GM21423 (cell line): Measurements from ENCODE around the gene ERICH6.
A peak's percentile ranks its signal among the peaks of the same experiment; 100 is the strongest.

Source experiments
- ATAC-seq: cut with Tn5 transposase; IDR thresholded peaks from one replicate; pipeline ENCODE4 v1.9.1; 2021; ENCODE audit warnings: mild to moderate bottlenecking, moderate library complexity; ENCODE audit not compliant: unreplicated experiment

ERICH6 gene

DNA sequence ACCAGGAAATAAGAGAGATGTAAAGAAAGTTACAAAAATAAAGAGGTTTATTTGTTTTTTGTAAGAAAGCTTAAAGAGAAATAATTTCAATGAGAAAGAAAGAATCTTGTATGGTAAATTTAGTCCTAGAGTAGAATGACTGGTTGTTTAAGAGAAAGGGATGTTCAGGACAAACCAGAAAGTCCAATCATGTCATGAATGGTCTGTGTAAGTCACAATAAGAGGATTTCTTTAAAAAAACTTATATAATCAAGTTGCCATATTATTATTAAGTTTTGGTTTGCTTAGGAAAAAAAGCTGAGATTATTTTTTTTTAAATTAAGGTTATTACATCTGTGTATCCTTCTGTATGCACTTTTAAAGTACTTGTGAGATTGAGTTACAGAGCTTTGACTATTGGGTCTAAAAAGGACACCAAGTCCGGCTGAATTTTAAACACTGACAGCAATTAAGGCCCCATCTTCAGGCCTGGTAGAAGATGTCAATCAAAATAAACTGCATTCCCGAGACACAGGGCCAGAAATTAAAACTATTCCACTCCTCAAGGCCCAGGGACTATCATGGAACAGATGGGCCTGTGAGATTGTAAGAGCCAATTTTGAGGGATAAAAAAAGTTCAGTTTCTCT, 12.2 kb downstream of the ERICH6 start:
- no peak for ATAC-seq

DNA sequence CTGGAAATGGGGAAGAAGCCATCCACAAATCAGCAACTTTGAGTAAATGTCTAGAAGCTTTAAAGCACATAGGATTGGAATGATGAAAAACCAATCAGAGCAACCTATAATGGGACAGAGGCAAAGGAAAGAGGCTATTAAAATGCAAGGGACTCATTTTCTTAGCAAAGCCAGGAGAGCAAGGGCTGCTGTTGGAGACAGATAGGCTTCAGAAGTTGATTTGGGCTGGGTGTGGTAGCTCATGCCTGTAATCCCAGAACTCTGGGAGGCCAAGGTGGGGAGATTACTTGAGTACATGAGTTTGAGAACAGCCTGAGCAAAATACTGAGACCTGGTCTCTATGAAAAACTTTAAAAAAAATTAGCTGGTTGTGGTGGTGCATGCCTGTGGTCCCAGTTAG, 16.1 kb downstream of the ERICH6 start:
- ATAC-seq, result no peak

DNA sequence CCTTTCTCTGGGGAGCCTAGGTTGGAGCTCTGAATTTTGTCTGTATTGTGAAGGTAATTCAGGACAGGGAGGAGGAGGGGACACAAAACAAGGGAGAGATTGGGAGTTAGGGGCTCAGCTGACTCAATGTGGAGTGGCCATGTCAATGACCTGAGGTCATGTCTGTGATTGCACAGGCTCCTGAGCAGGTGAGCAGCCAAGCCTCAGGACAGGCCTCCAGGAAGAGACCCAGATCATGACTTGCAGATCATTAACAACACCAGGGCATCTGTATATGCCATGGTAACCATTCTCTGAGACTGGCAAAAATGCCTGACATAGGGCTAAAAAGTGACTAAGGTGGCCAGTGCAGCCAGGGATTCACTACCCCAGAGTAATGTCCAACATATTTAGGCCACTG, 20.9 kb downstream of the ERICH6 start:
- ATAC-seq, result no peak

DNA sequence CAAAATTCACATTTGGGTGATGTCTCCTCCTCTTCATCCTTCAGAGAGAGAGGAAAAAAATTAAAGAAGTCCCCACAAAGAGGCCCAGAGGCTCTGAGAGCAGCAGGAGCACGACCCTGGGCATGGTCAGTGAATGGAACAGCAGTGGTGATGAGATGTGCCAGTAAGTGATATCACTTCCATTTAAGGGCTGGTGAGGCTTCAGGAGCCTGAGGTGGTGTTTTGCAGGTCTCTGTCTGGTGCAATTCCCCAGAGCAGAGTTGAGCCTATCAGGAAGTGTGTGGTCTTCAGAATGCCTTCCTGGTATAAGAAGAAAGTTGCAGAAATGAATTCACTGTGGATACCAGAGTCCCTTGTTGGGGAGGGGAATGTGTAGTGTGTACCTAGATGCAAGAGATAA, 21.4 kb downstream of the ERICH6 start:
- no peak for ATAC-seq

DNA sequence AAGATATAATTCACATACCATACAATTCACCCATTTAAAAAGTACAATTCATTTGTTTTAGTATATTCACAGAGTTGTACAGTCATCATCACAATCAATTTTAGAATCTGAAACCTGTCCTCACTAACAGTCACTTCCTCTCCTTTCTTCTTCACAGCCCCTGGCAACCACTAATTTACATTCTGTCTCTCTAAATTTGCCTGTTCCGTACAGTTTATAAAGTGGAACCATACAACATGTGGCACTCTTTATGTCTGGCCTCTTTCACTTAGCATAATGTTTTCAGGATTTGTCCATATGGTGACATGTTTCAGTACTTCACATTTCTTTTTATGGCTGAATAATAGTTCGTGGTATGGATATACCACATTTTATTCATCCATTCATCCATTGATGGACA, 22.7 kb downstream of the ERICH6 start:
- ATAC-seq, result peak; percentile 96

DNA sequence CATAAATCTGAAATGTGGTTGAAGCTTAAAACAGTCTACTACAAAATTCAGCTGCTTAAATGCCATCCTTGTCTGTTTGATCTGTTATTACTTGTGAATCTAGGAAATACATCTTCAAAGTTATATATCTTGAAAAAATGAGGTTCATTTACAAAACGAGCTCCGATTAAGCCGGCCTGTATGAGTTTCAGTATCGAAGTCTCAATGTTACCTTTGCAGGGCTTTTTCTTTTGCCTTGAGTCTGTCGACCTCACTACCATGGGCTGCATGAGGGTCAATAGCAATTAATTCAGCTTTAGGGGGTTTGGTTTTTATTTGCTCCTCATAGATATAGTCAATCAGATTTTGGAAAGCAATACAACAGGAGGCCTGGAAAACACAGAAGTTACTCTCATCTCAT, 23.2 kb downstream of the ERICH6 start:
- no peak for ATAC-seq

DNA sequence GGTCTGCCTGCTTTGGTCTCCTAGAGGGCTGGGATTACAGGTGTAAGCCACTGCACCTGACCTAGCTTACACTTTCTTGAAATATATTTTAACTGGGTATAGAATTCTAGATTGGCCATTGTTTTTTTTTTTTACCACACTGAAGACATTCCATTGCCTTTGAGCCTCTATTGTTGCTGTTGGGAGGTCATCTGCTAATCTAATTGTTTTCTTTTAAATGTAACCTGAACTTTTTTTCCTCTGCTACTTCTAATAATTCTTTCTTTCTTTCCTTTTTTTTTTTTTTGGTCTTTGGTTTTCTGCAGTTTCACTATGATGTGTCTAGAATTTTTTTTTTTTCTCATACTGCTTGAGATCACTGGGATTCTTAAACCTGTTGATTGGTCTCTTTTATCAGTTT, 28.1 kb downstream of the ERICH6 start:
- ATAC-seq, result no peak

DNA sequence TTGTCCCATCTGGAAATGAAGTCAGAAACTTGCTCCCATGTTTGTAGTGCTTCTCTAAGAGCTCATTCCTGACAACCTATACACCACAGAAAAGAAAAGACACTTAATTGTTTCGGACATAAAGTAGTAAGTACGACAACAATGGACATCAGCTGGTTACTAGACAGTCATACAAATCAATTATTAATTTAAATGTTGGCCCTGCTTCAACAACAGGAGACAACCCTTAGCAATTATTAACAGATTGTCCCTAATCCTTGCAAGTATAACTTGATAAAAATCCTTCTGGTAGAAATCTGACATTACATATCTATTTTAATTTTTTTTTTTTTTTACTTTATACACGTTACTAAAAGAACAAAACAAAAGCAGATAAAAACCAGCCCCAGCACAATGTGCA, 29.8 kb downstream of the ERICH6 start:
- no peak for ATAC-seq

DNA sequence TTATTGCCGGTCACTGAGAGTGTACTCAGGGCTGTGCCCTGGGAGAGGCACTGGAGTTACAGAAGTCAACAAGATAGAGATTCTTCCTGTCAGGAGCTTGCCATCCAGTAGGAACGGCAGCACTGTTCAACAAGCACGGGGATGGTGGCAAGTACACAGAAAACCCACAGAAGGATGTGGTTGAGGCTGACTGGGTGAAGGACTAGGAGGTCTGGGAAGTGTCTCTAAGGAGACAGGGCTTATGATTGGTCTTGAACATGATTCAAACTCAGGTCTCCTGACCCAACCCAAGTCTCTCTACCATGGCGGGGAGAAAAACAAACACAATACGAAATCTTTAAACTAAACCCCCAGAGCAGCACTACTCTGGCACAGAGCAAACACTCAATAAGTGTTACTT, 37.6 kb downstream of the ERICH6 start:
- ATAC-seq, result no peak

DNA sequence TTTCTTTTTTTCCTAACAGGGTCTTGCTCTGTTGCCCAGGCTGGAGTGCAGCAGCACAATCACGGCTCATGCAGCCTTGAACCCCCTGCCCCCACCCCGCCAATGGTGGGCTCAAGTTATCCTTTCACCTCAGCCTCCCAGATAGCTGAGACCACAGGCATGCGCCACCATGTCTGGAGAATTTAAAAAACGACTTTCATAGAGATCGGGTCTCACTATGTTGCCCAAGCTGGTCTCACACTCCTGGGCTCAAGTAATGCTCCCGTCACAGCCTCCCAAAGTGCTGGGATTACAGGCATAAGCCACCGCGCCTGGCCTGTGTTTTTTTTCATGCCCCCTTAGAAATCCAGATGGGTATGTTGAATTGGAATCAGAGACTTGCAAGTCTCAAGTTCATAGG, 40.3 kb downstream of the ERICH6 start:
- ATAC-seq, result no peak

DNA sequence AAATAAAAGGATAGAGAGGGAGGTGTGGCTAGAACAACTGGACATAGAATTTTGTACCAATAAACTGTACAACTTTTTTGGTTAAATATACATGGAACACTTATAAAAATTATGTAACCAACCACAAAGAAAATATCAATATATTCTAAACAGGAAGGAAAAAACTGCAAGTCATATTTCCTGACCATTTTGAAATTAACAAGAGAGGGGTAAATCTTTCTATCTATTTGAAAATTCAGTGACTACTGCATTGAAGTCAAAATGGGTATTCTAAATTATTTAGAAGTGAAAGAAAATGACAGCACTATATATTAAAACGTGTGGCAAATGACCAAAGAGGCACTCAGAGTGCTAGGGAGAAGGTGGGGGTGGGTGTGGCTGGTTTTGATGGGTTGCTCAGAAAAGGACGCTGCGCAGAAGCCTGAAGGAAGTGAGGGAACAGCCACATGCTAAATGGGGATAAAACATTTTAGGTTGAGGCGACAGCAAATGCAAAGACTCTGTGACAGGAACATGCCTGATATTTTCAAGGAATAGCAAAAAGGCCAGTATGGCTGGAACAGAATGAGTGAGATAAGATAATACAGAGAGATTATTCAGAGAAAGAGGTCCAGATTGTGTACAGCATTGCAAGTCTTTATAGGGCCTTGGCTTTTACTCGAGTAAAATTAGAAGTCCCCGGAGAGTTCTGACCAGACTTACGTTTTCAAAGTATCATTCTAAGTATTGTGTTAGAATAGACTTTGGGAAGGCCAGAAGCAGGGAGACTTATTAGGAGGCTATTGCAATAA, 41.1 kb downstream of the ERICH6 start:
- no peak for ATAC-seq

DNA sequence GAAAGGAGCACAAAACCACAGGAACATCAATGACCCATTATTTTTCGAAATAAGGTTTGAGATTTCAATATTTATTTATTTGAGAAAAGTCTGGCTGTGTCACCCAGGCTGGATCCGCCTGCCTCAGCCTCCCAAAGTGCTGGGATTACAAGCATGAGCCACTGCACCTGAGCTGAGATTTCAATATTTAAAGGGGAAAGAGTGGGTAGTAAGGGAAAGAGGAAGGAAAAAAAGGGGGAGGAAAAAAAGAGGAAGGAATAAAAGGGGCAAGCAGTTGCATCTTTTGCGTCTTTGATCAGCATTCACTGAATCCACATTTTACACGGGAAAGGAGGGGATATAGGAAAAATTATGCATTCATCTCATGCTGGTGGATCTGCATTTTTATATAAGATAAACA, 47.4 kb downstream of the ERICH6 start:
- no peak for ATAC-seq

DNA sequence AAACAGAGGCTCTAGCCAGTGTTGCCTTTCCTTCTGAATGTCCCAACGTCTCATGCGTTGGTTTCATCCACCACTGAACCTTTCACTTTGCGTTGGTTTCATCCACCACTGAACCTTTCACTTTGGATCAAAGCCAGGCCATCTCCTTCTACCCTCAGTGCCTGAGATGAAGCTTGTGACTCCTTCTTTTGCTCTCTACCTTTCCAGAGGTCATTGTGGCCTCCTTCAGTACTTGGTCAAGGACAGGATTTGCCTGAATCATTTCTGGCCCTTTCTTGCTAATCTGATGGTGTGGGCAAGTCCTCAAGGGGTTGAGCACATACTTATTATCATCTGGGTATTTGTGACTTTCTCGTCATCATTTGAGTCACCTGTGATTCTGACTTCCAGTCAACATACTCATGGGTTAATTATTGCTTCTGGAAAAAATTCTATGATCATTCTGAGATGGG, 50.6 kb downstream of the ERICH6 start:
- ATAC-seq, result peak; percentile 57

DNA sequence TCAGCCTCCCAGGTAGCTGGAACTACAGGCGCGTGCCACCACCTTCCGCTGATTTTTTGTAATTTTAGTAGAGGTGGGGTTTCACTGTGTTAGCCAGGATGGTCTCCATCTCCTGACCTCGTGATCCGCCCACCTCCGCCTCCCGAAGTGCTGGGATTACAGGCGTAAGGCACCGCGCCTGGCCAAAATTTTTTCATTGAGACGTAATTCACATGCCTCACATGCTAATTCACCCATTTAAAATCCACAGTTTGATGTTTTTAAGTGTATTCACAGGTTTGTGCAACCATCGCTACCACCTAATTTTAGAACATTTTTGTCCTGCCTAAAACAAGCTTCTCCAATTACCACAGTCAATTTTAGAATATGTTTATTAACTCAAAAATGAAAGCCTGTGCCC, 63.5 kb downstream of the ERICH6 start:
- ATAC-seq, result no peak

DNA sequence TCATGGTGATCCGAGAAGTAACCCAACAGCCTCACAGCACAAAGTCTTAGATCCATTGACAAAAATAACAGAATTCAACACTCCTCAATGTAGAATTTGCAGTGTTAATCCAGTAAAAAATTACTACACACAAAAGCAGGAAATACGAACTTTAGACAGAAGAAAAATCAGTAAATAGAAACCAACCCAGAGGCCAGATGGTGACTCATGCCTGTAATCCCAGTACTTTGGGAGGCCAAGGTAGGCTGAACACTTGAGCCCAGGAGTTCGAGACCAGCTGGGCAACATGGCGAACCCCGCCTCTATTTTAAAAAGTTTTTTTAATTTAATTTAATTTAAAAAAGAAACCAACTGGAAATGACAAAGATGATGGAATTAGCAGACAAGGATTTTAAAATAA, 64.5 kb downstream of the ERICH6 start:
- no peak for ATAC-seq

DNA sequence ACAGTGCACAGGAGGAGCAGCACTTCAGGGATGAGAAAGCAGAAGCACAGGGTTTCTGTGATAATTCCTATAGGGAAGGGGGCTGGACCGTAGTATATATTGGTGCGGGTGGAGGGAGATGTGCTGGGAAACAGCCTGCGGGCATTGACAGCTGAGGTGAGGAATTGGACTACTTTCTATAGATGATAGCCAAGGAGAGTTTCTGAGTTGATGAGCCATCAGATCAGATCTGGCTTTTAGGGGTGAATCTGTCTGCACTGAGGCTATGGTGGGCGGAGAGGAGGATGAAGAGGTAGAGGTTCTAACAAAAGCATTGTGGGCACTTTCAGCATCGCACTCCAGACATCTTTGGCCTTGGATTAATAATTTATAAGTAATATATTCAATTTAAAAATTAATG, 67.5 kb downstream of the ERICH6 start:
- ATAC-seq, result no peak

DNA sequence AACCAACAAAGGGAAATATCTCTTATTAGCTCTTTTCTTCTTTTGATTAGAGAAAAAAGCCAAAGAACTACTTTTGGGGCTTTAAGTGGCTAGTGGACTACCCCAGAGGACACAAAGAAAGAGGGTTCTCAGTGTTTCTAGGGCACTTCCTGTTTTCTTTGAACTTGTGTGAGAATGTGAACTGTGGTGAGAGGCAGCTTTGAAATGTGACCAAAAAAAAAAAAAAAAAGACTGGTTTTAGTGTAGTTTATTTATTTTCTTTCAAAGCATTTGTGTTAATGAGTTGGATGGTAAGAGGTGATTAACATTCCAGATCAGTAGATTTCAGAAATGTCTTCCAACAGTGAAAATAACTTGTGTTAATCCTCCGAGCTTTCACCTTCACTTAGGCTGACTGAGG, 68.2 kb downstream of the ERICH6 start:
- ATAC-seq, result peak; percentile 80

DNA sequence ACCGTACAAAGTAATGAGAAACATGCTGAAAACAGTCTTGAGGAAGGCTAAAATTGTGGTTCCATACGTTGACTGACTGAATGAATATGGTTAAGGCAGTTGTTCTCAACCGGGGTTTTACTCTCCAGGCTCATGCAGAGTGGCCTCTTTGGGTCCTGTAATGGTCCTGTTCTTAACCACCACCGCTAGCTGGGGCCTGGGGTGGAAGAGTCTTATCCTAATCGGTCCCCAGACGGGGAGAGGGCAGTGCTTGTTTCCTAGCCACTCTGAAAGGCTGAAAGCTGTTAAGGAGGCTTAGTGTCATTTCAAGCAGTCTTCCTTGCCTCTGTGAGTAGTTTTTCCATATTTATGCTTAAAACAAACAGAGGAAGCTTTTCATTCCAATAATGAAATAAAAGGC, 68.6 kb downstream of the ERICH6 start:
- ATAC-seq, result no peak

DNA sequence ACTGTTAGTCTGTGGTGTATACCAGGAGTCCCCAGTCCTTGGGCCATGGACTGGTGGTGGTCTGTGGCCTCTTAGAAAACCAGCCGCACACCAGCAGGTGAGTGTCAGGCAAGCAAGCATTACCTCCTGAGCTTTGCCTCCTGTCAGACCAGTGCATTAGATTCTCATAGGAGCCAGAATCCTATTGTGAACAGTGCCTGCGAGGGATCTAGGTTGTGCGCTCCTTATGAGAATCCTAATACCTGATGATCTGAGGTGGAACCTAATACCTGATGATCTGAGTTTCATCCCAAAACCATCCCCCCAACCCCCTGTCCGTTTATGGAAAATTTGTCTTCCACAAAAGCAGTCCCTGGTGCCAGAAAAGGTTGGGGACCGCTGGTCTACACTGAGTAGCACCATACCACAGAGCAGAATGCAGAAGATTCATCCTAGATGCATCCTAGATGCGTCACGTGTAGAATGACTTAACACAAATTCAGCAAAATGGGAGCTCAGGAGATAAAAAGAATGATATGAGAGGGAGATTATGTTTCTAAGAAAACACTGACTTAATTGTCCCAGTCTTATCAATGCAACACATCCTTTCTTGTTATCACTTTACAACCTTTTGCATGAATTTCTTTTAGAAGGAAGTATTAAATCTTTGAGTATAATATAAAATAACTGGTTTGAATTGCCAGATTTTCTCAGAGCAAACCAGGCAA, 72.1 kb downstream of the ERICH6 start:
- ATAC-seq, result no peak

DNA sequence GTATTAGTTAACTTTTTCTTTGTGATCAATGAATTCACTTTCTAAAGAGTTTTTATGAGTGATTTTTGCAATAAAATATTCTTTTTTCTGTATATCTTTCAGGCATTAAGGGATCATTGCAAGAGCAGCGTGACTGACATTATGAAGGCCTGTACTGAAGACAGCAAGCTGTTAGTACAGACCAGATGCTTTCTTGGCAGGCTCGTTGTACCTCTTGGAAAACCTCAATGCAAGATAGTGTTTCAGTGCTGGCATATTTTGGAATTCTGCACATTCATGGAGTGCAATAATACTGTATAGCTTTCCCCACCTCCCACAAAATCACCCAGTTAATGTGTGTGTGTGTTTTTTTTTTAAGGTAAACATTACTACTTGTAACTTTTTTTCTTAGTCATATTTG, 76.2 kb downstream of the ERICH6 start:
- ATAC-seq, result no peak

DNA sequence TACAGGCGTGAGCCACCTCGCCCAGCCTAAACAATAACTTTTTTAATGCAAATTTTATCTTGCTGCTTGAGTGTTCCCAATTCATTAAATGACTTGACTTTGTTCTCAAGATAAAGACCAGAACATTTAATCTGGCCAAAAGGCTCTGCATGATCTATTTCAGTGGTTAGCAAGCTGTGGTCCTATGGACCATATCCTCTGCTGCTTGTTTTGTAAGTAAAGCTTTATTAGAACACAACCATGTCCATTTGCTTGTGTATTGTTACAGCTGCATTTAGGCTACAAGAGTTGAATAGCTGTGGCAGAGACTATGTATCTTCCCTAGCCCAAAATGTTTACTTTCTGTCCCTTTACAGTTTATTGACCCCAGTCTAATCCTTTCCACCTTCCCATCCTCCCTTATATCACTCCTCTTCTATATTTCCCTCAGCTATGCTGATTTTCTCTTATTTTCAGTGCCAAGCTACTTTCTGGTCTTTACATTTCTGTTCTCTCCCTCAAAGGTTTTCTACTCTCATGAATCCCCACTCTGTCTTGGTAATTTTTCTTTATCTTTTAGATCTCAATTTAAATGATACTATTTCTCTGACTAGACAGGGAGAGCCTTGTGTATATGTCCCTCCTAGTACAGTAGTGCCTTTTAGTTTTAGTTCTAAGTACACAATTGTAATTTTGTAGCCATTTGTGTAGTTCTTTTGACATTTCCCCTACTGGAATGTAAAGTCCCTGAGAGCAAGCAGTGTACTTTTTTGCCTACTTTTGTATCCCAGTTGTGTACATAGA, 77.4 kb downstream of the ERICH6 start:
- ATAC-seq, result no peak
